ENCODE measurements around the gene CACNG1.

Gene CACNG1

GRCh38 chr17:67049025-67049739, 4.8 kb downstream of the CACNG1 start:
- no peak for DNase-seq (ENCODE audit: low spot score)
- no peak overlapping the region for H3K27ac ChIP-seq
- TF ChIP-seq, protein P1, sequence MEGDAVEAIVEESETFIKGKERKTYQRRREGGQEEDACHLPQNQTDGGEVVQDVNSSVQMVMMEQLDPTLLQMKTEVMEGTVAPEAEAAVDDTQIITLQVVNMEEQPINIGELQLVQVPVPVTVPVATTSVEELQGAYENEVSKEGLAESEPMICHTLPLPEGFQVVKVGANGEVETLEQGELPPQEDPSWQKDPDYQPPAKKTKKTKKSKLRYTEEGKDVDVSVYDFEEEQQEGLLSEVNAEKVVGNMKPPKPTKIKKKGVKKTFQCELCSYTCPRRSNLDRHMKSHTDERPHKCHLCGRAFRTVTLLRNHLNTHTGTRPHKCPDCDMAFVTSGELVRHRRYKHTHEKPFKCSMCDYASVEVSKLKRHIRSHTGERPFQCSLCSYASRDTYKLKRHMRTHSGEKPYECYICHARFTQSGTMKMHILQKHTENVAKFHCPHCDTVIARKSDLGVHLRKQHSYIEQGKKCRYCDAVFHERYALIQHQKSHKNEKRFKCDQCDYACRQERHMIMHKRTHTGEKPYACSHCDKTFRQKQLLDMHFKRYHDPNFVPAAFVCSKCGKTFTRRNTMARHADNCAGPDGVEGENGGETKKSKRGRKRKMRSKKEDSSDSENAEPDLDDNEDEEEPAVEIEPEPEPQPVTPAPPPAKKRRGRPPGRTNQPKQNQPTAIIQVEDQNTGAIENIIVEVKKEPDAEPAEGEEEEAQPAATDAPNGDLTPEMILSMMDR (conservative IDR thresholded peaks at IDR 0.05; ENCODE audit: low read depth): no peak
- CTCF ChIA-PET: interaction anchor here (0.7 kb wide), 1 partner anchor 321 kb away, joined by 3 read pairs; no protein-coding TSS in a partner anchor
- POLR2A ChIA-PET (ENCODE audit: low non-redundant PET): no interaction called here

- CTCF ChIA-PET: no interaction called here
- no peak for DNase-seq (ENCODE audit: low spot score)
- POLR2A ChIA-PET (ENCODE audit: low non-redundant PET): no interaction called here
- TF ChIP-seq, protein P1 (conservative IDR thresholded peaks at IDR 0.05; ENCODE audit: low read depth): no peak
- H3K27ac ChIP-seq: no peak overlapping the region
Measured at GRCh38 chr17:67050066-67050465, 5.7 kb downstream of the CACNG1 start.

GRCh38 chr17:67050471-67051154, 6.3 kb downstream of the CACNG1 start:
- ChIA-PET POLR2A (ENCODE audit: low non-redundant PET) (no interaction called here), CTCF (no interaction called here)
- H3K27ac ChIP-seq: no peak overlapping the region
- TF ChIP-seq, protein P1 (conservative IDR thresholded peaks at IDR 0.05; ENCODE audit: low read depth): no peak
- DNase-seq (ENCODE audit: low spot score): no peak

- DNase-seq (ENCODE audit: low spot score): no peak
- H3K27ac ChIP-seq: no peak overlapping the region
- POLR2A ChIA-PET (ENCODE audit: low non-redundant PET): no interaction called here
- CTCF ChIA-PET: no interaction called here
- TF ChIP-seq, protein P1 (conservative IDR thresholded peaks at IDR 0.05; ENCODE audit: low read depth): no peak
Measured at GRCh38 chr17:67051155-67051538, 6.8 kb downstream of the CACNG1 start.

DNA sequence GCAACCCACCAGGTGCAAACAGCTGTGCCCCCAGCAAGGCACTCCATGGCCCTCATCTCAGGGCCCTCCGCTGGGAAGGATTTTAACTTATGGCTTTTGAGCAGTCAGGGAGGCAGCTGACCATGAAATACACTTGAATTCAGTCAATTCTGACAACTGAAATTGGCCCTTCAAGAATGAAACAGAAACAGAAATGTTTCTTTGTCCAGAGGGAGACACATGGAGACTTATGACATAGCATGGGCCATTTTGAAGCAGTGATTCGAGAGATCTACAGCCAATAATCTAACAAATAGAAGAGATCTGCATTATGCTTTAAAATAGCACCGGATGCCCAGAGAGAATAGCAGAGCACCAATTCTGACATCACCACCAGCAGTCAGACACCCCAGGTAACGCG, 7.5 kb downstream of the CACNG1 start:
- ChIA-PET POLR2A (ENCODE audit: low non-redundant PET) (no interaction called here), CTCF (no interaction called here)
- TF ChIP-seq, protein P1 (conservative IDR thresholded peaks at IDR 0.05; ENCODE audit: low read depth): no peak
- H3K27ac ChIP-seq: no peak overlapping the region
- no peak for DNase-seq (ENCODE audit: low spot score)

DNA sequence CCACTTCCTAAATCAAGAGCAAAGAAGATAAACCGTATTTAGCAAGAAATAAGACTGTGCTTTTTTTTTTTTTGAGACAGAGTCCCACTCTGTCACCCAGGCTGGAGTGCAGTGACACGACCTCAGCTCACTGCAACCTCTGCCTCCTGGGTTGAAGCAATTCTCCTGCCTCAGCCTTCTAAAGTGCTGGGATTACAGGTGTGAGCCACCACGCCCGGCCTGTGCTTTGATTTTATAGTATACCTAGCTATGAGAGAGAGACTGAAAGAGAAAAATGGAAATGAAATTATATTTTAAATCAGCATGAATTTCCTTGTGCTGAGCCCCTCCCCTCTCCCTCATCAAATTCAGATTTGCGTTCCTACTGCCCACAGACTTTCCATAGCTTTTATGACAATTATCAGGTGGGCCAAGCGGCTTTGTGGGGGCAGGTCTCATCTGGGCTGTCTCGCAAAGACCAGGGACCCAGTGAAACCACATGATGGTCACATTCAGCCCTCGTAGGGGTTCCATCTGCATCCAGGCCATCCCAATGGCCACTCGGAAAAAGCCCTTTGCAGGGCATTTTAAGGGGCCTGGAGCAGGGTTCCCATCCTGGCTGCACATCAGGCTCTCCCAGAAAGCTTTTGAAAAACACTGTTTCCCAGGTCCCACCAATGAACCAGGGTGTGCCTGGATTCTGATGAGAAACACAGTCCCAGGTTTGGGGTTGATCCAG, 8.5 kb downstream of the CACNG1 start:
- ChIA-PET CTCF (interaction anchor here (1.1 kb wide), 1 partner anchor 9 kb away, joined by 5 read pairs; the partner anchor contains the start of gene CACNG1), POLR2A (ENCODE audit: low non-redundant PET) (no interaction called here)
- H3K27ac ChIP-seq: no peak overlapping the region
- no peak for DNase-seq (ENCODE audit: low spot score)
- TF ChIP-seq, protein P1 (conservative IDR thresholded peaks at IDR 0.05; ENCODE audit: low read depth): no peak

Measured in RWPE1 (cell line).